ENCODE data around the gene DICER1. TPM values are rescaled to one million over a fixed set of nuclear protein-coding genes. Genes with fewer than 3 reads are reported as not detected.
"Not testable (repeated sequence)": the region's sequence is repeated elsewhere in the genome, so short reads cannot be mapped to it uniquely, and the experiment has no call there.

The DICER1 gene
- polyA plus RNA-seq, 3 donors = 7.0 to 14.1 (median 10.5) TPM

GRCh38 chr14:95188380-95188779, 31.1 kb upstream of the DICER1 start:
- 89 to 94% (median 94%) methylated on average over 3 of the region's 3 CpGs for WGBS, 3 donors
- H3K27ac ChIP-seq (ENCODE audit: low read depth, low read length) = no peak overlapping the region

GRCh38 chr14:95185767-95186392, 28.6 kb upstream of the DICER1 start:
- peak overlapping the region; percentile 79 for H3K27ac ChIP-seq (ENCODE audit: low read depth, low read length)
- WGBS, 3 donors = 48 to 79% (median 56%) methylated on average over 11 of the region's 11 CpGs

GRCh38 chr14:95185033-95185766, 27.9 kb upstream of the DICER1 start:
- peak overlapping the region; percentile 79 for H3K27ac ChIP-seq (ENCODE audit: low read depth, low read length)
- 44 to 76% (median 49%) methylated on average over 12 of the region's 12 CpGs for WGBS, 3 donors

DNA sequence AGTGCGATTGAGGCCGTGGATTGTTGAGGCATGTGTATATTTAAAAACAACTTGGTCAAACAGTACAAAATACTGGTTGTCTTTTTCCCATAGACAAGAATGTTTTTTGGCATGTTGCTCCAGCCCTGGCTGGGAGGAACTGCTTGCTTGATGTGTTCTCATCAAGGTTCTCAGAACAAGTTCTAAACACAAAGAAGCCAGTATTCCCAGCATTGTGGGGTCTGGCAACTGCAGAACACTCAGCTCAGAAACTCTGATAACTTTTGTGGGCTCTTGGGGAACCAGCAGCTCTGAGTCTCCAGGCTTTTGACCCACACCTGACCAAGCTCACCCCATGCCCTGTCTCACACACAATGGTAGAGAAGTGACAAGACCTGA, 27.1 kb upstream of the DICER1 start:
- 24 to 41% (median 27%) methylated on average over 2 of the region's 2 CpGs for WGBS, 3 donors
- H3K27ac ChIP-seq (ENCODE audit: low read depth, low read length) = no peak overlapping the region

GRCh38 chr14:95183532-95184412, 26.4 kb upstream of the DICER1 start:
- WGBS, 3 donors = 45 to 57% (median 51%) methylated on average over 6 of the region's 6 CpGs
- peak overlapping the region; percentile 25 for H3K27ac ChIP-seq (ENCODE audit: low read depth, low read length)

DNA sequence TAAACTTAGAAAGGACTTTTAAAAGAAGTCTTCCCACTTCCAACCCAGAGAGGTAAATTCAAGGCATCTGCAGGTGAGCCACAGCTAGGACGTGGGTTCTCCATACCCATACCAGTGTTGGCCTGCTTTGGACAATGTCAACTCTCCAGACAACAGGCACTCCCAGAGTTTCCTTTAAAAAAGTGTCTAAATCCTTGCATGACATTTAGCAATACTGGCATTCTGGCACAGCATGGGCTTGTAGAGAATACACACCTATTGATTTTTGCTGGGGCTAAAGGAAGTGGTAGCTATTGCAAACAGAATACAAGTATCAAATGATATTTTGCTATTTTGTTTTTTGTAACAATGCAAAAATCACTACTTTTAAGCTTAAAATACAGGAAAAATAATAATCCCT, 25.8 kb upstream of the DICER1 start:
- 79 to 83% (median 79%) methylated on average over 1 of the region's 1 CpG for WGBS, 3 donors
- no peak overlapping the region for H3K27ac ChIP-seq (ENCODE audit: low read depth, low read length)

GRCh38 chr14:95182379-95182778, 25.1 kb upstream of the DICER1 start:
- 58 to 82% (median 68%) methylated on average over 8 of the region's 8 CpGs for WGBS, 3 donors
- H3K27ac ChIP-seq (ENCODE audit: low read depth, low read length) = no peak overlapping the region

DNA sequence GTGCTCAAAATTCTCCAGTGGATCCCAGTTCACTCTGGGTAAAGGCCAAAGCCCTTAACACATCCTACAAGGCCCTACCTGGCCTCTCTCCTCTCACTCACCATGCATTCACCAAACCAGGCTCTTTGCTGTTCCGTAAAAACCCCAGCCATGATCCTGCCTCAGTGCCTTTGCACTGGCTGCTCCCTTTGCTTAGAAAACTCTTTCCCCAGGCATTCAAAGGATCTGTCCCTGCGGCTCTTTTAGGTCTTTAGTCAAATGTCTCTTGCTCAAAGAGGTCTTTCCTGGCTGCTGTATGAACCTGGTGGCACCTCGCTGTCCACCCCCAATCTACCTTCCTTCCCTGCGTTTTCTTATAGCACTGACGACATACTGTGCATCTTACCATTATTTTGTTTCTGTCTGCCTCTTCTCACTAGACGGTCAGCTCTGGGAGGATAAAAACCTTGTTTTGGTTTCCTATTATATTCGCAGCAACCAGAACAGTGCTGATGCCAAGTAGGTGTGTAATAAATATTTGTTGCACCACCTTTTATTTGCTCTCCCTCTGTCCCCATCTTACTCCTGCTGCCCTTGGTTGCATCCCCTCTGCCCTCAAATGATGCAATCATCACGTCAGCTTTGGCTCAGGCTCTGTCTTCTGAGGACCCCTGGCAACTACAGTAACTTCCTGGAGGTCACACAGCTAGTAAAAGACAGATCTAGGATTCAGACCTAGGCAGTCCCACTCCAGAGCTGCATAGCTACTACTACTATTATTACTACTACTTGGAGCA, 23.8 kb upstream of the DICER1 start:
- H3K27ac ChIP-seq (ENCODE audit: low read depth, low read length) = no peak overlapping the region
- 78 to 87% (median 78%) methylated on average over 8 of the region's 8 CpGs for WGBS, 3 donors

- 96 to 100% (median 97%) methylated on average over 3 of the region's 3 CpGs for WGBS, 3 donors
- H3K27ac ChIP-seq (ENCODE audit: low read depth, low read length) = not testable (repeated sequence)
Measured at GRCh38 chr14:95175670-95176069, 18.3 kb upstream of the DICER1 start.

- H3K27ac ChIP-seq (ENCODE audit: low read depth, low read length) = no peak overlapping the region
- 13 to 56% (median 20%) methylated on average over 2 of the region's 2 CpGs for WGBS, 3 donors
Measured at GRCh38 chr14:95174184-95174792, 17.0 kb upstream of the DICER1 start.

GRCh38 chr14:95173518-95173917, 16.2 kb upstream of the DICER1 start:
- no peak overlapping the region for H3K27ac ChIP-seq (ENCODE audit: low read depth, low read length)

DNA sequence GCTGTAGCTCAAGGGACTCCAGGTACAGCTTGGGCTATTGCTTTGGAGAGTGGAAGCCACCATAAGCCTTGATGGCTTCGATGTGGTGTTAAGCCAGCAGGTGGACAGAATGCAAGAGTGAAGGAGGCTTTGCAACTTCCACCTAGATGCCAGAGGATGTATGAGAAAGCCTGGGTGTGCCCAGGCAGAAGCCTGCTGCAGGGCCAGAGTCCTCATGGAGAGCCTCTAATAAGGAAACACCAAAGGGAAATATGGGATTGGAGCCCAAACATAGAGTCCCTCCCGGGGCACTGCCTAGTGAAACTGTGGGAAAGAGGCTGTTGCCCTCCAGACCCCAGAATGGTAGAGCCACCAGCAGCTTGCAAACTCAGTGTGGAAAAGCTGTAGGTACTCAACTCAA, 9.8 kb upstream of the DICER1 start:
- no peak overlapping the region for H3K27ac ChIP-seq (ENCODE audit: low read depth, low read length)
- 92 to 98% (median 95%) methylated on average over 2 of the region's 2 CpGs for WGBS, 3 donors

- no peak overlapping the region for H3K27ac ChIP-seq (ENCODE audit: low read depth, low read length)
- WGBS, 3 donors = 94 to 96% (median 96%) methylated on average over 3 of the region's 3 CpGs
Measured at GRCh38 chr14:95165517-95165916, 8.2 kb upstream of the DICER1 start.

GRCh38 chr14:95164506-95164905, 7.2 kb upstream of the DICER1 start:
- no peak overlapping the region for H3K27ac ChIP-seq (ENCODE audit: low read depth, low read length)
- 90 to 100% (median 98%) methylated on average over 1 of the region's 1 CpG for WGBS, 3 donors

- 57 to 95% (median 90%) methylated on average over 3 of the region's 3 CpGs for WGBS, 3 donors
Measured at GRCh38 chr14:95163666-95164065, 6.3 kb upstream of the DICER1 start.

GRCh38 chr14:95163132-95163531, 5.8 kb upstream of the DICER1 start:
- H3K27ac ChIP-seq (ENCODE audit: low read depth, low read length) = no peak overlapping the region
- WGBS, 3 donors = 48 to 54% (median 50%) methylated on average over 2 of the region's 2 CpGs

More at GRCh38 chr14:95163666-95164065, 6.3 kb upstream of the DICER1 start:
- H3K27ac ChIP-seq (ENCODE audit: low read depth, low read length) = no peak overlapping the region

DNA sequence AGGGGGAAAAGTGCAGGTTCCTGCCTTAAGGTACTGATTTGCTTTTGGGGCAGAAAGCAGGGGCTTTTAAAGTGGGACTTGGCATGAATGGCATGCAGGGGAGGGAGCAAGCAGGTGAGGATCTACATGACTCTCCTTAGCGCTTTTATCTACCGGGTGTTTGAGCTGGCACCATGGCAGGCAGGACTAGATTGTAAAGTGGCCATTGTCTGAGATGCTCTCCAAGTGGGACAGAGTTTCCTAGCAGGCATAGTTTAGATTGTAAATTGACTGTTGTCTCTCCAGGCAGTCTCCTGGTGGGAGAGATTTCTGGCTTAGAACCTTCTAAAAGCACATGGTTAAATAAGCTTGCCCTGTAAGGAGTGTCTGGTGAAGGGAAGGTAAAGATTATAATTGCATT, 5.3 kb upstream of the DICER1 start:
- no peak overlapping the region for H3K27ac ChIP-seq (ENCODE audit: low read depth, low read length)
- WGBS, 3 donors = 56 to 88% (median 75%) methylated on average over 2 of the region's 2 CpGs

DNA sequence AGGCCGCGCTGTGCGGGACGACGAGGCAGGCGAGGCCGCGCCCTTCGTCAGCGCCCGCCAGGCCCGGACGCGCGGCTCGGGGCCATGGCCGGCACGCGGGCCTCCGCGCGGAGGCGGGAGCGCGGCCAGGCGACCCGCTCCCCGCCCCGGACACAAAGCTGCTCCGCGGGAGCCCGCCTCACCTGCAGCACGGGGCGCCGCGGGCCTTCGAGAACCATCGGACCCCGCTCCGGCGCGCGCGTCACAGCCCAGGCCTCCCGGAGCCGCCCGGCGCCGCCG, 342 bp downstream of the DICER1 start:
- H3K27ac ChIP-seq (ENCODE audit: low read depth, low read length) = peak overlapping the region; percentile 87
- WGBS, 3 donors = 0 to 1% (median 0%) methylated on average over 47 to 50 of the region's 50 CpGs
